ENCODE data around the gene TIGD3. TPM values are rescaled to one million over a fixed set of nuclear protein-coding genes. Genes with fewer than 3 reads are reported as not detected.

Gene TIGD3, protein sequence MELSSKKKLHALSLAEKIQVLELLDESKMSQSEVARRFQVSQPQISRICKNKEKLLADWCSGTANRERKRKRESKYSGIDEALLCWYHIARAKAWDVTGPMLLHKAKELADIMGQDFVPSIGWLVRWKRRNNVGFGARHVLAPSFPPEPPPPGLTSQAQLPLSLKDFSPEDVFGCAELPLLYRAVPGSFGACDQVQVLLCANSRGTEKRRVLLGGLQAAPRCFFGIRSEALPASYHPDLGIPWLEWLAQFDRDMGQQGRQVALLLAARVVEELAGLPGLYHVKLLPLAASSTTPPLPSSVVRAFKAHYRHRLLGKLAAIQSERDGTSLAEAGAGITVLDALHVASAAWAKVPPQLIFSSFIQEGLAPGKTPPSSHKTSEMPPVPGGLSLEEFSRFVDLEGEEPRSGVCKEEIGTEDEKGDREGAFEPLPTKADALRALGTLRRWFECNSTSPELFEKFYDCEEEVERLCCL
- total RNA-seq: 1 to 10 TPM in 1 of 2 experiments, under 1 TPM in 1; 0.58 to 1.1 TPM

- peak within 1 kb of the TSS; percentile 42 for H3K27ac Mint-ChIP-seq
- CTCF ChIA-PET: interaction anchor here (0.6 kb wide), 1 partner anchor 25 kb away, joined by 4 read pairs; no protein-coding TSS in a partner anchor
These were observed at the start of gene TIGD3 for GRCh38 chr11:65354265-65355012. TSS of gene TIGD3 (plus strand) at chr11:65354751. CDS start at chr11:65355809, 1,058 bp downstream.

DNA sequence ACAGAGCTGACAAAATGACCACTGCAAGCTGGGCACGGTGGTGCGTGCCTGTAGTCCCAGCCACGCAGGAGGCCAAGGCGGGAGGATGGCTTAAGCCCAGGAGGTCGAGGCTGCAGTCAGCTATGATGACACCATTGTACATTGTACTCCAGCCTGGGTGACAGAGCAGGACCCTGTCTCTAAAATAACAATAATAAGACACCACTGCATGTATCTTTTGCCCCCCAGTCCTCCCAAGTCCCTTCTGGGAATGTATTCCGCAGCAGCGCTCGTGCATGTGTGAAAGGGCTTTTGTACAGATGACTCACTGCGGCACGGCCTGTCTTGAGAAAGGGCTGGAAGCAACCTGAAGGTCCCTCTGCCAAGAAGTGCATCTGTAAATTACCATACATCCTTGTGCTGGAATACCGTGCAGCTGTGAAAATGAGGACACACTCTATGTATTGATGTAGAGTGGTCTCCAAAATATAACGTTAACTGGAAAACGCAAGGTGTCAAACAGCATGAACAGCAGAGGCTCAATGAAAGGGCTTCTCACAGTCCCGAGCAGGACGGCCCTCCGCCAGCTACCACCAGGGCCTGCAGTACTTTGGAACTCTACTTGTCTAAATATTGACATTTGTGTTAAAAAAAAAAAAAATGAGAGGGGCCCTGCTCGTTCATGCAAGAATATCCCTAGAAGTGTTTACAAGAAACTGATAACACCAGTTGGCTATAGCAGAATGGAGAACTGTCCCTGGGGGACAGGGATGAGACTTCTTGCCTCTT lies 48.9 kb upstream of the TIGD3 start:
- ATAC-seq (no peak), DNase-seq (no peak)
- intact Hi-C loops (cut with DNase I, micrococcal nuclease): no loop called here
- Mint-ChIP-seq H3K9me3 (ENCODE audit: low read depth) (no peaks in the 10 kb centered on the region), H3K36me3 (ENCODE audit: low read depth) (peaks cover 10% of the 10 kb centered on the region), H3K4me1 (no peaks in the 10 kb centered on the region), H3K27me3 (no peaks in the 10 kb centered on the region), H3K27ac (no peak overlapping the region), H3K4me3 (no peak overlapping the region)
- POLR2A ChIA-PET: no interaction called here
- CTCF ChIA-PET: interaction anchor here (1.4 kb wide), 1 partner anchor 10 kb away, joined by 3 read pairs; no protein-coding TSS in a partner anchor

More at GRCh38 chr11:65354265-65355012, at the start of gene TIGD3:
- peaks cover 13% of the 10 kb centered on the region for H3K36me3 Mint-ChIP-seq (ENCODE audit: low read depth)
- H3K9me3 Mint-ChIP-seq (ENCODE audit: low read depth): no peaks in the 10 kb centered on the region
- peak; percentile 98 for DNase-seq
- peak within 1 kb of the TSS; percentile 73 for H3K4me3 Mint-ChIP-seq
- POLR2A ChIA-PET: interaction anchor here (0.5 to 0.6 kb wide), 2 partner anchors 62 to 145 kb away, joined by 3 read pairs; partner anchors contain the start of gene MALAT1
- intact Hi-C loops (cut with DNase I, micrococcal nuclease): loop anchor here in 1 of 2 experiments (1.0 kb wide), 8 partner anchors 20 to 314 kb away; partner anchors contain the start of genes FRMD8, POLA2, SCYL1 and SLC25A45
- no peaks in the 10 kb centered on the region for H3K27me3 Mint-ChIP-seq
- peak; percentile 99 for ATAC-seq
- H3K4me1 Mint-ChIP-seq: peaks cover 13% of the 10 kb centered on the region

DNA sequence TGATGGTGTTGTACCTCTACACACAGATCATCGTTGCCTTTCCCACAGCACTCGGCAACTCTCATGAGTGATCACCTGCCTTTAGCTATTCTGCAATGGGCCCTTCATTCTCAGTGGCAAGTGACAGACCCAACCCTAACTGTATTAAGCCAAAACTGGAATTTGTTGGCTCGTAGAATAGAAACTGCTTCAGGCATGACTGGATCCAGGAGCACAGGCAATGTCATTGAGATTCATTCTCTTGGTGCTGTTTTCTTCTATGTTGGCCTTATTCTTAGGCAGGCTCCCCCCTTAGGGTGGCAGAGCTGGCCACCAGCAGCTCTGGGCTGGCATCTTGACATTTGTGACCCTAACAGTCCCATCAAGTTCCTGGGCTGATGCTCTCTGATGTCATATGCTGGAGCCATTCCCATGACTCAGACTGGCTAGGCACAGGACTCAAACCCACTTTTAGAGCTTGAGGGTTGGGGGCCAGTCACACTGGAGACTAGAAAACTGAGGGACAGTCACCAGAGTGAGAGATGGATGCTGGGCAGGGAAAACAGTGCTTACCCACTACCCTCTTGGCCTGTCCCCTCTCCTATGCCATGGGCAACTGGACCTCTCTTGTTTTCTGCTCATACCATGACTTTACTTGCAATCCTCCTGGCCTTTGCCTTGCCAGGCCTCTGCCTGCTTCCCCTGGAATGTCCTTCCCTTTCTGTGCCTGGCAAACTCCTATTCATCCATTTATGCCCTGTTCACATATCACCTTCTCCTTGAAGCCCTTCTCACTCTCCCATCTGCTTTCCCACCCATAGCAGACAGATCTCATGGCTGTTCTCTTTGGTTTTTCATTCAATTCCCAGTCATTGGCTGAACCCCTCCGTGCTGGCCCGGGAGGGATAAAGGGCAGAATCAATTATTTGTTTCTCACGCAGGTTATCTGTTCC lies 47.0 kb upstream of the TIGD3 start:
- ChIA-PET POLR2A (no interaction called here), CTCF (interaction anchor here (1.4 to 1.6 kb wide), 2 partner anchors 9 to 20 kb away, joined by 4 read pairs; no protein-coding TSS in a partner anchor)
- Mint-ChIP-seq H3K27me3 (no peaks in the 10 kb centered on the region), H3K4me1 (no peaks in the 10 kb centered on the region), H3K4me3 (no peak overlapping the region), H3K27ac (no peak overlapping the region), H3K36me3 (ENCODE audit: low read depth) (peaks cover 8% of the 10 kb centered on the region), H3K9me3 (ENCODE audit: low read depth) (no peaks in the 10 kb centered on the region)
- no peak for ATAC-seq
- intact Hi-C loops (cut with DNase I, micrococcal nuclease): no loop called here
- DNase-seq: no peak

DNA sequence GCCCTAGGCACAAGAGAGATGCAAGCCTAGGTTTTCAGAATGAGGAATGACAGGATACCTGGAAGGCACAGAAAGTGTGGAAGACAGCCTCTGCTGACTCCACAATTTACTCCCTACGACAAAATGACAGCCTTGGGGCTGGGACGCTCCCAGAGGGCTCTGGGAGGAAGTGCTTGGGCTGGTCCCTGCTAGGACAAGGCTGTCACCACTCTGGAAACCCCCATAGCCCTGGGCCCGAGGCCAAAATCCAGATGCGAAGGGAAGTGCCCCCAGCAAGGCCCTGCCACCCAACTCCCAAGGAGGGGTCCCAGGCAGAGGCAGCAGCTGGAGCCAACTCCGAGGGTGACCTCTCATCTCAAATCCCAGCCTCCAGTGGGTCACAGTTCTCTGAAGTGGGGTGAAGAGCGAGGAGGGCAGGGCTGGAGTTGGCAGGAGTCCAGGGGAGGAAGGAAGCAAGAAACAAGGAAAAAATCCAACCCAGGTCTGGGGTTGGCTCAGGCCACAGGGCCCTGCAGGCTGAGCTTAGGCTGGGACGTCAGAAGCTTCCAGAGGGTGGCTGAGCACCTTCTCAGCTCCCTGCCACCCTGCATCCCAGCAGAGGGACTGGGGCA lies 46.2 kb upstream of the TIGD3 start:
- Mint-ChIP-seq H3K36me3 (ENCODE audit: low read depth) (peaks cover 6% of the 10 kb centered on the region), H3K4me1 (no peaks in the 10 kb centered on the region), H3K9me3 (ENCODE audit: low read depth) (no peaks in the 10 kb centered on the region), H3K4me3 (no peak overlapping the region), H3K27me3 (peaks cover under 1% of the 10 kb centered on the region), H3K27ac (no peak overlapping the region)
- DNase-seq: no peak
- ChIA-PET CTCF (interaction anchor here (0.7 kb wide), 1 partner anchor 14 kb away, joined by 3 read pairs; no protein-coding TSS in a partner anchor), POLR2A (no interaction called here)
- ATAC-seq: no peak
- intact Hi-C loops (cut with DNase I, micrococcal nuclease): no loop called here

DNA sequence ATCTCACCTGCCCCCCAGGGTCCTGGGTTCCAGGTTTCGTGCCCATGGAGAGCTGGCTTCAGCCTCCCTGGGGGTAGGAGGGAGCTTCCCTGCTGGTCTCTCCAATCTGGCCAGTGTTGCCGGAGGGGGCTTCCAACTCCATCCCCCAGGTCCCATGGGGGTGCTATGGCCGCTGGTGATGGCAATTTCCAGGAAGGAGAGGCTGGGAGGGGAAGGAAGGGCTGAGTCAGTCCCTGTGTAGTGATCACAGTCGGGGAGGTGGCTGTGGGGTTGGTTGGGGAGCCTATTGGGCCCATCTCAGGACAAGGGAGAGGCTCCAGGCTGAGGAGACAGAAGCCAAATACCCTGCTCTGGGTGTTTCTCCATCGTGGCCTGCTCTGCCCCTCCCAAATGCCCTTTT lies 45.5 kb upstream of the TIGD3 start:
- H3K36me3 Mint-ChIP-seq (ENCODE audit: low read depth): peaks cover under 1% of the 10 kb centered on the region
- DNase-seq (no peak), ATAC-seq (no peak)
- H3K4me3 Mint-ChIP-seq: no peak overlapping the region
- ChIA-PET POLR2A (no interaction called here), CTCF (interaction anchor here (0.6 to 1.3 kb wide), 4 partner anchors 15 to 541 kb away, joined by 3 read pairs; no protein-coding TSS in a partner anchor)
- peaks cover 5% of the 10 kb centered on the region for H3K27me3 Mint-ChIP-seq
- H3K4me1 Mint-ChIP-seq: peaks cover 5% of the 10 kb centered on the region
- intact Hi-C loops (cut with DNase I, micrococcal nuclease): no loop called here
- H3K27ac Mint-ChIP-seq: no peak overlapping the region
- no peaks in the 10 kb centered on the region for H3K9me3 Mint-ChIP-seq (ENCODE audit: low read depth)

DNA sequence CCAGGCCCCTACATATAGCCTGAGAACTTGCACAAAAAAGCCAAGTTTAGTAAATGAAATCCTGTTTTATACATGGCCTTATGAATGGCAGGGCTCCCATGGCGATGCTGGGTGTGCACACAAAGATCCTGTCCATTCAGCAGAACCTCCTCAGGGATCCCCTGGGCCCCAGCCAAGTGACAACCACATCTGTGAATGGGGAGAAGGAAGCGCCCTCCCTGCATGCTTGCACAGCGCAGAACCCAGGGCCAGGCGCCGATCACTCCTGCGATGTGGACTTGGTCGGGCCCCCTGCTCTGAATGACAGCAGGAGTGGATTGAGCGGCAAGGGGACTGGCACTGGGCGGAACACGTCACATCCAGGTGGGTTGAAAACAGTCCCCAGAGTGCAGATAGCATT lies 44.3 kb upstream of the TIGD3 start:
- ChIA-PET CTCF (interaction anchor here (0.7 to 1.3 kb wide), 4 partner anchors 10 to 20 kb away, joined by 3 to 6 read pairs (median 5); no protein-coding TSS in a partner anchor), POLR2A (no interaction called here)
- intact Hi-C loops (cut with DNase I, micrococcal nuclease): loop anchor here in 1 of 2 experiments (5.0 kb wide), 1 partner anchor 103 kb away; no protein-coding TSS in a partner anchor
- Mint-ChIP-seq H3K4me1 (peaks cover 8% of the 10 kb centered on the region), H3K27me3 (peaks cover 5% of the 10 kb centered on the region), H3K4me3 (no peak overlapping the region), H3K9me3 (ENCODE audit: low read depth) (no peaks in the 10 kb centered on the region), H3K36me3 (ENCODE audit: low read depth) (no peaks in the 10 kb centered on the region), H3K27ac (no peak overlapping the region)
- ATAC-seq (no peak), DNase-seq (no peak)

DNA sequence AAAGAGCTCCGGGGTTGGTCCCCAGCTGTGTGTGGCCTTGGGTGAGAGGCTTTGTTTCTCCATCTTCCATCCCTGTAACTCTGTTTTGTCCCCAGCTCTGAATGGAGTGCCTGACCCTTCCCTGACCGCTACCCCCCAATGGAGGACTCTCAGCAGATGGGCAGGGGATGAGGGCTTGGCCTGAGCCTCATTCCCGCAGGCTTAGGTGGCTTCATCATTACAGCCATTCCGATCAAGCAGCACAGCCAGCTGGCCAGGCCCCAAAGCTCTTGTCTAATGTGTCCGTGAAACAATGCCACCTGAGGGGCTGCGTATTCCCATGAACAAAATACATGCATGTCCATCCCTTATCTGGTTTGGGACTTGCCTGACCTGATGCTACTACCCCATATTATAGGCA lies 43.8 kb upstream of the TIGD3 start:
- Mint-ChIP-seq H3K27ac (no peak overlapping the region), H3K4me3 (no peak overlapping the region), H3K9me3 (ENCODE audit: low read depth) (no peaks in the 10 kb centered on the region), H3K27me3 (peaks cover 5% of the 10 kb centered on the region), H3K36me3 (ENCODE audit: low read depth) (no peaks in the 10 kb centered on the region), H3K4me1 (peaks cover 9% of the 10 kb centered on the region)
- ChIA-PET POLR2A (no interaction called here), CTCF (interaction anchor here (0.7 to 1.1 kb wide), 5 partner anchors 11 to 105 kb away, joined by 3 to 6 read pairs (median 4); no protein-coding TSS in a partner anchor)
- intact Hi-C loops (cut with DNase I, micrococcal nuclease): loop anchor here in 1 of 2 experiments (5.0 kb wide), 1 partner anchor 103 kb away; no protein-coding TSS in a partner anchor
- no peak for ATAC-seq
- no peak for DNase-seq

- intact Hi-C loops (cut with DNase I, micrococcal nuclease): loop anchor here in 1 of 2 experiments (5.0 kb wide), 1 partner anchor 104 kb away; no protein-coding TSS in a partner anchor
- POLR2A ChIA-PET: no interaction called here
- no peak overlapping the region for H3K4me3 Mint-ChIP-seq
These were observed 43.3 kb upstream of the TIGD3 start for GRCh38 chr11:65311170-65311678.

GRCh38 chr11:65314501-65315203 lies 39.9 kb upstream of the TIGD3 start, which contains the start of gene CDC42EP2:
TSS of gene CDC42EP2 (plus strand) at chr11:65314866. CDS start at chr11:65320899, 6,033 bp downstream.
- Mint-ChIP-seq H3K27ac (no peak within 1 kb of the TSS), H3K36me3 (ENCODE audit: low read depth) (no peaks in the 10 kb centered on the region), H3K27me3 (peaks cover 5% of the 10 kb centered on the region), H3K9me3 (ENCODE audit: low read depth) (no peaks in the 10 kb centered on the region), H3K4me1 (peaks cover 11% of the 10 kb centered on the region), H3K4me3 (peak within 1 kb of the TSS; percentile 73)
- intact Hi-C loops (cut with DNase I, micrococcal nuclease): loop anchor here (1.0 to 5.0 kb wide), 12 partner anchors 19 to 302 kb away; partner anchors contain the start of genes ARL2 (in 1 of the 2), DPF2 (in 1 of the 2), POLA2 (in 1 of the 2) and SYVN1 (in 1 of the 2)
- DNase-seq: peak; percentile 87
- ATAC-seq: peak; percentile 90
- CTCF ChIA-PET: interaction anchor here (0.6 to 4.3 kb wide), 26 partner anchors 9 to 641 kb away, joined by 3 to 87 read pairs (median 5); partner anchors contain the start of genes DPF2 and POLA2
- POLR2A ChIA-PET: interaction anchor here (1.0 kb wide), 2 partner anchors 81 to 192 kb away, joined by 3 to 5 read pairs; partner anchors contain the start of genes FAU and MRPL49

More at GRCh38 chr11:65311170-65311678, 43.3 kb upstream of the TIGD3 start:
- DNase-seq (no peak), ATAC-seq (no peak)
- Mint-ChIP-seq H3K9me3 (ENCODE audit: low read depth) (no peaks in the 10 kb centered on the region), H3K36me3 (ENCODE audit: low read depth) (no peaks in the 10 kb centered on the region), H3K27ac (no peak overlapping the region), H3K4me1 (peaks cover 11% of the 10 kb centered on the region), H3K27me3 (peaks cover 5% of the 10 kb centered on the region)
- CTCF ChIA-PET: interaction anchor here (0.7 to 1.1 kb wide), 5 partner anchors 11 to 105 kb away, joined by 3 to 6 read pairs (median 4); no protein-coding TSS in a partner anchor
